ENCODE results near the gene NMUR2.

Gene NMUR2

DNA sequence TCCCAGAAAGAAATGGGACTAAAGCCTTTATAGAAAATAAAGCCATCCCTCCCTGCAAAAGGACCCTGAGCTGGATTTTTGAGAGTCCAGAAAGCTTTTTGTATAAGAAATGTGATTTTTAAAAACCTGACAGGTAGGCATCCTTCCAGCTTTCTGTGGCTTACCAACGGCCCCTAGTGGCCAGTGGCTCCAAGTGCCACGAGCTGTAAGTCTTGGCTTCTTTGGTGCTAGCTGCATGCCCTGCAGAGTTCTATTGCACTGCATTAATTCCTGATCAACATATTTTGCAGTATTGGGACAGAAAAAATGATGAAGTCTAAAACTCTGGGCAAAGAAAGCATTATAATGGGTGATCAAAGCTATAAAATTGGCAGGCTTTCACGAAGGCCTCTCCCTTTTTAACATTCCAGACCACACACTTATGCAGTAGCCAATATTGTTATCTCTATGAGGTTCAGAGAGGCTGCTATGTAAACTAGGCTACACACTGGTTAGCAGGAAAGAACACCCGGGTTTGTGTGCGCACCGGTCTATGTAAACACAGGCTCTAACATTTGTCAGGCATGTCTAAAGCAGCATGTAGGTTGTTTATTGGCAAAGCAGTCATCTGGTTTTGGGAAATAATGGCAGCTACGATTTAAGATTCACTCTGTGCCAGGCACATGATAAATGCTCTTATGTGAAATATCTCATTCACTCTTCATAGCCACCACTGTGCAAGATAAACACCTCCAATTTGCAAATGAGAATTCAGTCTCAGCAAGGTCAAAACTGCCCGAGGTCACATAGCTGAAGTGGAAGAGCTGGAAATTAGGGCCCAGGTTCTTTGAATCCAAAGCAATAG is 55.2 kb downstream of the NMUR2 start:
- Histone ChIP-seq H3K4me3 (IDR thresholded peaks at IDR 0.05; ENCODE audit: insufficient read depth, low read depth, low read length) (no peak overlapping the region), H3K27me3 (ENCODE audit: insufficient read depth, low read depth) (no peaks in the 10 kb centered on the region), H3K36me3 (ENCODE audit: insufficient read depth) (no peaks in the 10 kb centered on the region), H3K9ac (no peak overlapping the region), H2AFZ (ENCODE audit: low read depth) (no peak overlapping the region), H3K79me2 (ENCODE audit: insufficient read depth, low read depth) (no peaks in the 10 kb centered on the region), H4K20me1 (ENCODE audit: insufficient read depth) (no peaks in the 10 kb centered on the region), H3K4me1 (ENCODE audit: low read depth, poor library complexity, severe bottlenecking) (no peaks in the 10 kb centered on the region), H3K4me2 (no peak overlapping the region), H3K27ac (no peak overlapping the region)
- TF ChIP-seq, protein P1, sequence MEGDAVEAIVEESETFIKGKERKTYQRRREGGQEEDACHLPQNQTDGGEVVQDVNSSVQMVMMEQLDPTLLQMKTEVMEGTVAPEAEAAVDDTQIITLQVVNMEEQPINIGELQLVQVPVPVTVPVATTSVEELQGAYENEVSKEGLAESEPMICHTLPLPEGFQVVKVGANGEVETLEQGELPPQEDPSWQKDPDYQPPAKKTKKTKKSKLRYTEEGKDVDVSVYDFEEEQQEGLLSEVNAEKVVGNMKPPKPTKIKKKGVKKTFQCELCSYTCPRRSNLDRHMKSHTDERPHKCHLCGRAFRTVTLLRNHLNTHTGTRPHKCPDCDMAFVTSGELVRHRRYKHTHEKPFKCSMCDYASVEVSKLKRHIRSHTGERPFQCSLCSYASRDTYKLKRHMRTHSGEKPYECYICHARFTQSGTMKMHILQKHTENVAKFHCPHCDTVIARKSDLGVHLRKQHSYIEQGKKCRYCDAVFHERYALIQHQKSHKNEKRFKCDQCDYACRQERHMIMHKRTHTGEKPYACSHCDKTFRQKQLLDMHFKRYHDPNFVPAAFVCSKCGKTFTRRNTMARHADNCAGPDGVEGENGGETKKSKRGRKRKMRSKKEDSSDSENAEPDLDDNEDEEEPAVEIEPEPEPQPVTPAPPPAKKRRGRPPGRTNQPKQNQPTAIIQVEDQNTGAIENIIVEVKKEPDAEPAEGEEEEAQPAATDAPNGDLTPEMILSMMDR (conservative IDR thresholded peaks at IDR 0.05; ENCODE audit: low read depth, low read length), result peak; percentile 78
